ENCODE results near the gene KLK1.

Gene KLK1

GRCh38 chr19:50821622-50822021 lies 2.0 kb downstream of the KLK1 start:
- H3K4me3 ChIP-seq (ENCODE audit: low read length), result no peak overlapping the region
- DNase-seq (ENCODE audit: low read depth), result no peak
- no peak for TF ChIP-seq CTCF (conservative IDR thresholded peaks at IDR 0.05; ENCODE audit: low read length)

- DNase-seq (ENCODE audit: low read depth), result no peak
- no peak for TF ChIP-seq CTCF (conservative IDR thresholded peaks at IDR 0.05; ENCODE audit: low read length)
- H3K4me3 ChIP-seq (ENCODE audit: low read length), result no peak overlapping the region
Observed at GRCh38 chr19:50821248-50821612, 2.4 kb downstream of the KLK1 start.

- DNase-seq (ENCODE audit: low read depth), result no peak
- H3K4me3 ChIP-seq (ENCODE audit: low read length), result no peak overlapping the region
- no peak for TF ChIP-seq CTCF (conservative IDR thresholded peaks at IDR 0.05; ENCODE audit: low read length)
Observed at GRCh38 chr19:50820549-50821247, 2.9 kb downstream of the KLK1 start.

- DNase-seq (ENCODE audit: low read depth), result no peak
- no peak overlapping the region for H3K4me3 ChIP-seq (ENCODE audit: low read length)
- TF ChIP-seq CTCF (conservative IDR thresholded peaks at IDR 0.05; ENCODE audit: low read length), result no peak
Observed at GRCh38 chr19:50820086-50820485, 3.5 kb downstream of the KLK1 start.

GRCh38 chr19:50819636-50820035 lies 4.0 kb downstream of the KLK1 start:
- no peak overlapping the region for H3K4me3 ChIP-seq (ENCODE audit: low read length)
- no peak for DNase-seq (ENCODE audit: low read depth)
- TF ChIP-seq CTCF (conservative IDR thresholded peaks at IDR 0.05; ENCODE audit: low read length), result no peak

GRCh38 chr19:50818859-50819472 lies 4.6 kb downstream of the KLK1 start:
- no peak for DNase-seq (ENCODE audit: low read depth)
- H3K4me3 ChIP-seq (ENCODE audit: low read length), result no peak overlapping the region
- no peak for TF ChIP-seq CTCF (conservative IDR thresholded peaks at IDR 0.05; ENCODE audit: low read length)

Data from AG10803 (cell line).